GM19043 (cell line): ENCODE data around the gene UTRN.

Source experiments
- ATAC-seq: cut with Tn5 transposase; IDR thresholded peaks from one replicate; pipeline ENCODE4 v1.9.1; 2021; ENCODE audit warnings: low read depth; ENCODE audit not compliant: unreplicated experiment

UTRN gene

DNA sequence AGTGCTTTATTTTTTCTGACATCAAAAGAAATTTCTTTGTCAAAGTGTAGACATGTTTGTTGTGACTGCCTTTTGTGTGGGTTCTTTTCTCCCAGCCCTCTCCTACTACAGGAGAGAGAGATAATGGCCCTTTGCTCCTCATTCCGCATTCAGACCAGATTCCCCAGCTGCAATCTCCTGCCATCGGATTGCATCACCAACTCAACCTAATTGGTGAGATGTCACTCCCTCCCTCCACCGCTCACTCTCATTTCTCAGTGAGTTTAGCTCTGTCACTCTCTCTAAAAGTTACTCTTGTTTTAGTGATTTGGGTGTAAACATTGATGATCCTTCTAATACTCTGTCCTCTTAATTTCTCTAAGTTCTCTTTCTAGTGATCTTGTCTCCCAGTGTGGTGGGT is 22.7 kb downstream of the UTRN start:
- no peak for ATAC-seq

DNA sequence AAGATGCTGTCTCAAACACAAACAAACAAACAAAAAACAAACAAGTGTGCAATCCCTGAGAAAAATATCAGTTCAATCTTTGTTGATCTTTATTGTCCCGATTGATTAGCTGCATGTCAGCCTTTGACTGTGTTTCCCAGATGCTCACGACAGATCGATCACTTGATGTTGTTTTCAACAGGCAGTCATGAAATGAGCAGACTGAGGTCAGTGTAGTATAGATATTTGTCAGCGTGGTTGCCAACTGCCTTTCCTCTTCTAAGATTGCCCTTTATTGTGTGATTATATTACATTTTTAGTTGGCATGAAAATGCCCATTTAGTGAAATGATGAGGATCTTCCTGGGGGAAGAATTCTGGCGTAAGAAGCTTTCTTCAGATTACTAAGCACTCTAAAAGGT is 25.6 kb downstream of the UTRN start:
- no peak for ATAC-seq

DNA sequence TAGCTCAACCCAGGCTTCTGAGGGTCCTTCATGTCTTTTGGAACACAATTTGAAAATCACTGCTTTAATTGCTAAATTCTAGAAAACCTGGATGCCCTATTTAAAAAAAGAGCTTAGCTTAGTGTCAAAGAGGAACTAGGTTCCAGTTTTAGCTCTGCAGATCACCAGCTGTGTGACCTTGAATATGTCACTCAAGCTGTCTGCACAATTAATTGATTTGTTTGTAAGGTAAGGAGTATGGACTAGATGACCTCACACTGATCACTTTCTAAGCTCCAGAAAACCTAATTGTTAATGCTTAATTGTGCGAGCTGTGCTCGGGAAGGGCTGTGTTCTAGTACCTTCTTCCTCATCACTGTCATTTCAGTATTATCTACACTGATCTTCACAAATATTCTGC is 26.2 kb downstream of the UTRN start:
- ATAC-seq = no peak

DNA sequence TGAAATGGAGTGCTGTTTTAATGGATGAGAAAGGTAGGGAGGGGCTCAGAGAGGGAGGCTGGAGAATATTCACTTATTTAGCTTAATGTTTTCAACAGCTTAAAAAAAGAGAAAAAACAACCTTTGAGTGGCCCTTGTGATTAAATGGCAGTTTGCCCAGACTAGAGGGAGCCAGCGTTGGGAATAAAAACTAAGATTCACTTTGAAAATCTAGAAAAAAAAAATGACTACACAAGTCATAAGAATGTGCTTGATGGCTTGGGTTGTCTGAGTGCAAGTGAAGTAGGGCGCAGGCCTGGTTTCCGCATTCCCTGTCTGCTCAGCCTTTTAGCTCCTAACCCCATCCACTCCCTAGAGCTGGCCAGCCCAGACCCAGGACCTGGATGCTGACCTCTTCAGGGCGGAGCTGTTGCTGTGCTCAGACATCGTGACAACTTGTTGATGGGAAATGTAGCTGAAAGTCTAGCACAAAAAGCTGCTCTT is 28.9 kb downstream of the UTRN start:
- no peak for ATAC-seq

DNA sequence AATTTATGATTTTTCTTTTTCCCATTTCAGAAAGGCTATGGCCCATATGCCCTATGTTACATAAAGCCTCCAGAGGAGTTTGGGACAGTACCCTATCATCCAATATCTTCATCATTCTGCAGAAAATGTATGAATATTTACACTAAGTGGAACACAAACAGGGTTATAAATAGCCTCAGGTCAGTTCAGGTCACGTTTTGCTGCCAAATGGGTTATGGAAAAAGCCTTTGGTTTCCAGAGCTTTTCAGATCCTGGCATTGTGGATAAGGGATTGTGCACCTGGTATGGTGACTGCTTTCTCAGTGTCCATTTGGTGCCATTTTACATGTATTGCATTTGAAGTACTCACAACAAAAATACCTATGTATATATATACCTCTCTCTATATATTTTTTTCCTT is 29.4 kb downstream of the UTRN start:
- no peak for ATAC-seq

DNA sequence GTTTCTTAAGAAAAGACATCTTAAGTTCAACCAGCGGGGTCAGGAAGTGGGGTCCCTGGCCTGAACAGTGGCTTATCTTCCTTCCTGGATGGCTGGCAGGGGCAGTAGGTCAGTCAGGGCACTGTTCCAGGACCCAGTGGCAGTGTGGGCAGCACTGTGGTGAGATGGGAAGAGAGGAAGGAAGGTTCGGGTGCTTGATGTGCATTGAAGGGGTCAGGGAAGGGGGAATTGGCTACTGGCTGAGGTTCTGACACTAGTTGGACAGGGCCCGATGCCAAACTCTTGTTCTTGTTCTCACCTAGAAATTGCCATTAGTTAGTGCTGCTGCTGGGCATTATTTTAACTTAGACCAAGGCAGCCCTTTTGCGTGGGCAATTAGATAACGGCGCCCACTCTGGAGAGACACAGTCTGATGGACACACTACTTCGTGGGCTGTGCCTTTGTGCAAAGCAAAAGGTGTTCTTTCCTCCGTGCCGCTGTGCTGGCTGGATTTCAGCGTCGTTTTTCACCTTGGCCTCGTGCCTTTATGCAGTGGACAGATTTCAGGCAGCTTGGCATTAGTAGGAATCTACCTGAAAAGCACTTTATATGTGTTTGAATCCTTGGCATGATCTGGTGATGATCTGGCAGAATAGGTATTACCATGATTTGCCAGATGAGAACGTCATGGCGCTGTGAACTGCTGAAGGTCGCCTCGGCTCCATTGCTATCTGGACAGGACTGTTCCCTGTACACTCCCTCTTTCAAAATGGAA is 30.3 kb downstream of the UTRN start:
- ATAC-seq = no peak

DNA sequence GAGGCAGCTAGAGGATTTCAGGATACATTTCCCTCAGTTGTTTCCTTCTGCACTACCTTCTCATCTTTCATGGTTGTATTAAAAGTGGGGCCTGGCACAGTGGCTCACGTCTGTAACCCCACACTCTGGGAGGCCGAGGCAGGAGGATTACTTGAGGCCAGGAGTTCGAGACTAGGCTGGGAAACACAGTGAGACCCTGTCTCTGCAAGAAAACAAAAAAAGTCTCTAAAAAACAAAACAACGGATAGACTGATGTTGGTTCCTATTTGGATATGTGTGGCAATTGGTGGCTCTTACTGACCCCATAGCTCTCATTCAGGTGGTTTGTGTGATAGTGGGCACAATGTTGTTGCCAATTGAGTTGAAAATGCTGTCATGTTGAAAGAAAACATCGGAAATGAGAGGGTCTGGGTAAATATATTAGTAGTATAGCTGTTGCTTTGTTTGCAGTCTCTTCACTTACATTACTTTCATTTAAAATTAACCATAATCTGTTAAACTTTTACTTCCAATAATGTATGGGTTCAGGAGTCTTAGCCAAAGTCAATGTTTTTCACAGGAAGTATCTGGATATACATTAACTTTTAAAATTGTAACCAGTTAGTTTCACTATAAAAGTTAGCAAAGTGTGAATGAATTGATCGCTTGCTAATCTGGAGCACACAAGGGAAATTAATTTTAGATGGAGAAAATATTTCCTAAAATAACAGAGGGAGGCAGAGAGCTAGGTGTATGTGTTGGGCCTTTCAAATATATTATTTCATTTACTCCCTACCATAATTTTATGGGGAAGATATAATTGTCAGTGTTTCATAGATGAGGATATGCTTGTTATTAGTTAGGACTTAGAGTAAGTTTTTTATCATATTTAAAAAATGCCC is 31.1 kb downstream of the UTRN start:
- ATAC-seq = peak; percentile 65

DNA sequence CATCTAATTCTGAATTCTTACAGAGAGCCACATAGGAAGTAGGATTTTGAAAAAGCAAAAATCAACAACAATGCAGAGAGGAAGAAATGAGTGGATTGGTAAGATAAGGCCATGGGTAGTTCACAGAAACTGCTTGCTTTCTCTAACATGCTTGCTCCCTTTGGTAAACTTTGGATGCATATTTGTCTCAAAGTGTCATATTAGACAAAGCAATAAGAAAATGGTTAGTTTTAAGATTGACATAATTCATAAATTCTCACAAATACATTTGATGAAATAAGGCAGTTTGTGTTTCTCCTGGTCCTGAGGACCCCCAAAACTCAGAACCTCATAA is 31.7 kb downstream of the UTRN start:
- ATAC-seq = peak; percentile 23

DNA sequence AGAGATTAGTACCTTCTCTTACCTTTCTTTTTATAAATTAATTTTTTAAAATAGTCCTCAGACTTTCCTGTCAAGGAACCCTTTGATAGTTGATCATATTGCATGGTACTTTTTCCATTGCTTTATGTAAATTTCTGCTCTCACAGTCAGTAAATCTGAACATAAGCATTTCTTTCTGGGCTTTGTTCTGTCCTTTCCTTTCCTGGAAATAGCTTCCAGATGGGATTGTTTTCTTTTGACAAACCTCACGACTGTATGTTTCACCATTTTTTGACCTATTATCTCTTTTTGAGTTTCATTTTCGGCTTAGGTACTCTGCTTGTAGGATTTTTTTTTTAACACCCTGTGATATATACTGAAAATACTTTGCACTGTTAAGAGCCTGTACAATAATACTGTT is 32.6 kb downstream of the UTRN start:
- ATAC-seq = no peak

DNA sequence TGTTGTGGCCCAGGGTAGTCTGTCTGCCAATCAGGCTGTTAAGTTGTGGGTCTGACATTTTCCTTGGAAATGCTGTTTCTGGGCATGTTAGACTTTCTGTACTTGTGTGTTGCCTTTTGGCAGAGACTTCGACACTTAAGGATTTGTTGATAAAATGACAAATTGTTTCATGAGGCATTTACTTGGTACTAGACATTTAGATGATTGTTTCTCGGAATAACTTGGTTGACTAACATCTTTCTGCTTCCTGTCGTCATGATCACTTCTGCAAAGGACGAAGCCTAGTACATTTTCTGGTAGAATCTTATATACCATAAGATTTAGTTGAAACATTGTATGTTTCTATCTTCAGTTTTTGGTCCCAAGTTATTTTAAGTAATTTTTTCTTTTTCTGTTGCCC is 34.1 kb downstream of the UTRN start:
- no peak for ATAC-seq

DNA sequence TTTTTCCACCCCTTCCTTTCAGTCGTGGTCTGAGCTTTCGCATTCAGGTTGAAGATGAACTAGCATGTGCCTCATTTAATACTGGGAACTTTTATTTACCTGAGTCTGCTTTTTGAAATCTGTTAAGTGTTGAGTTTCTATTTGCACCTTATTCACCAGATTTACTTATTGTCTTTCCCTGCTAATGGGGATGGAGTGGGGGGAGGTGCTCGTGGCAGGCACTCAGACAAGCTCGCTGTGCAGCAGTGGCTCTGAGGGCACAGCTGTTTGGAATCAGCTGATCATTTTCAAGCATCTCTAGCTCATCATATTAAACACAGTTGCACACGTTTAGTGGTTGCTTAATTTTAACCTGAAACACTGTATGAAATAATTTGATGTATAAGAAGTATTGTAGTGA is 35.6 kb downstream of the UTRN start:
- no peak for ATAC-seq

DNA sequence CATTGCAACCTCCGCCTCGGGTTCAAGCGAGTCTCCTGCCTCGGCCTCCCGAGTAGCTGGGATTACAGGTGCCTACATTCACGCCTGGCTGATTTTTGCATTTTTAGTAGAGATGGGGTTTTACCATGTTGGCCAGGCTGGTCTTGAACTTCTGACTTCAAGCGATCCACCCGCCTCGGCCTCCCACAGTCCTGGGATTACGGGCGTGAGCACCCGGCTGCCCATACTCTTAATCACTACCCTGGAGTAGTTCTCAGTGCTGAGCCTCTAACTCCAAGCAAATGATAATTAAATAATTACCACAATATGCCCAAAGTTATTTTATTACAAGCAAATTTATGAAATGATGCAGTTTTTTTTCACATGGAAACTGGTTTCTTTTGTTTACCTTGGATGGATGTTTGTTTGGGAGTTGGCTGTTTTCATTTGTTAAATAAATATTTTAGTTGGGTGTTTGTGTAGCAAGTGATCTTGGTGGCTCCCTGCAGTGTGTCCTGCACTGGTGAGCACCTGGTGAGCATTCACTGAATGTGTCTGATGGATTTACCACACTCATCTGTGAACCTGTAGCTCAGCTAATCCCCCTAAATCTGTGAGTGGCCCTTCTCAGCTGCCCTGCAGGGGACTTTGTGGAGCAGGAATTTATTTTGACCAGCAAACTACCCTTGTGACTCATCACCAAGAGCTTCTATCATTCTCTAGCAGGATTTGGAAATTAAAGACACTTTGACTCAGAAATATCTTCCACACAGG is 36.9 kb downstream of the UTRN start:
- no peak for ATAC-seq

DNA sequence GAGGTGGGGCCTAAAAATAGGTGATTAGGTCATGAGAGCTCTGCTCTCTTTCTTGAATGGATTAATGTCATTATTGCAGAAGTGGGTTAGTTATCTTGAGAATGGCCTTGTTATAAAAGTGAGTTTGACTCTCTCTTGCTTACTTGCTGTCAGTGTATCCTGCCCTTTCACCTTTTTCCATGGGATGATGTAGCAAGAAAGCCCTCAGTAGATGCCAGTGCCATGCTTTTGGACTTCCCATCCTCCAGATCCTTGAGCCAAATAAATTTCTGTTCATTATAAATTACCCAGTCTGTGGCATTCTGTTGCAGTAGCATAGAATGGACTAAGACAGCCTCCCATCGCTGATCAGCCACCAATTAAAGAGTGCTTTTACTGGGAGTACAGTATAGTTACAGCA is 40.1 kb downstream of the UTRN start:
- ATAC-seq = no peak

DNA sequence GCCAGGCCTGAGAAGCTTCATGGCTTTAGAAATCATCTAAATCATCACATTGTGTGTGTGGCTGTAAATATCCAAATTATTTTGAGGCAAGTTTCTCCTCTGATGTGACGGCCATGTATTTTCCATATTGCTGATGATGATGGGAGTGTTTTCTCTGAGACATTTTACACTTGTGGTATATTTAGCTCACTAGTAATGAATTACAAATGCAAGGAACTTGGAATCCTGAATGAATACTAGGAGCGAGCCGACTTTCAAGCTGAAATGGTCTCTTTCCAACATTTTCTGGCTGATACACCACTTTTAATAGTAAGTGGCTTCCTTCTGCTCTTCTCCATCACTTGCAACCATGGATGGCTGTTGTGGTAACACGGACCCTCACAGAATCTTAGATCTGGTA is 41.3 kb downstream of the UTRN start:
- no peak for ATAC-seq

DNA sequence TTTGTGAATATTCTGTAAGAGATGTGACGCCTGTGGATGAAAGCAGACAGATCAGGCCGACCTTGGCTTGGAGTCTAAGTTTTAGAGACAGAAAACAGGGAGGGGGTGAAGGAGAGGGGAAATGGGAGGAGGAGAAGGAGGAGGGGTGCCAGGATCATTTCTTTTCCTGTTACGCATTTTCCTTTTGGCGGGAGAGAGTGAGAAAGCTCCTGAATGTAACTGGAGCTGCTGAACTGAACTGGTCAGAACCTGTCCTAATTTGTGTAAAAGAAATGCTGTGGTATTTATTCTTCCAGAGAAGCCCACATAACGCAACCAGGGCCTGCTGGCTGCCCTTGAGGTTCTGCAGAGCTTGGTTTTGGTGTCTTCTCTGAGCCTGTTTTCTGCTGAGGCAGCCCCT is 41.9 kb downstream of the UTRN start:
- ATAC-seq = no peak

DNA sequence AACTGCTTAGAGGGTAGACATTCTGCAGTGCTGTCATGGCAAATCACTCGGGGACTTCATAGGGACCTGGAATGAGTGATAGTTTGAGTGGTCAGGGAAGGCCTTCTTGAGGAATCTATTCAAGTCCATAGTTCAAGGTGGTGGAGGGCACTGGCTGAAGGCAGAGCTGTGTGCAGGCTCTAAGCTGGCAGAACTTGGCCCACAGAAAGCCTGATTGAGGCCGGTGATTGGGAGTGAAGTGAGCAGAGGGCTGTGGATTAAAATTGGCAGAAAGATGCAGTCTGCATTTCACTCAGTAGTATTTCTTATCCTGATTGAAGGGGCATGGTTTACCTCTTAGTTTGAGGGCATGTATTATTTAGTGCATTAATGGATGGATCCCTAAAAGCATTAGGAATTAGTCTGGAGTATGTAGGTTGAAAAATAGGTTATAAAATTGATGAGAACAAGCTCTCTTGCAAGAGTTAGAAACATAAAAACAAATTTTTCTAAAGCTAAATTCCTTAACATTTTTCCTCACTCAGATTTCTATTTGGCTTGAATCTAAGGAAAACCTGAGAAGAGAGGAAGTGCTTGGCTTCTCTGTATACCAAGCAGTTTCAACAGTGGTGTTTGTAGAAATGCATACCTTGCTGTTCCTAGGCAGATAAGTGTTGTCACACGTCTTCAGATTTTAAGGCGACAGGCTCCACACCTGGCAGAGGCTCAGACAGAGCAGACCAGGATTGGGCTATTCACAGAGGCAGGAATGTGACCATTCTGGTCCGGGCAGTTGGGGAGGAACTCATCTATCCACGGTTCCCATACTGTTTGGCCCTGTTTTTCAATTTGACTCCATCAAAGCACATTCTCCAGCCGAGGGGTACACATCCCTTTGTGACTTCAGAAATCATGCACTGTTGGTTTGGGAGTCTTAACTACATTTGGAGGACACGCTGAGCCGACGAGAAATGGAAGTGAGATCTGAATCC is 45.2 kb downstream of the UTRN start:
- no peak for ATAC-seq

DNA sequence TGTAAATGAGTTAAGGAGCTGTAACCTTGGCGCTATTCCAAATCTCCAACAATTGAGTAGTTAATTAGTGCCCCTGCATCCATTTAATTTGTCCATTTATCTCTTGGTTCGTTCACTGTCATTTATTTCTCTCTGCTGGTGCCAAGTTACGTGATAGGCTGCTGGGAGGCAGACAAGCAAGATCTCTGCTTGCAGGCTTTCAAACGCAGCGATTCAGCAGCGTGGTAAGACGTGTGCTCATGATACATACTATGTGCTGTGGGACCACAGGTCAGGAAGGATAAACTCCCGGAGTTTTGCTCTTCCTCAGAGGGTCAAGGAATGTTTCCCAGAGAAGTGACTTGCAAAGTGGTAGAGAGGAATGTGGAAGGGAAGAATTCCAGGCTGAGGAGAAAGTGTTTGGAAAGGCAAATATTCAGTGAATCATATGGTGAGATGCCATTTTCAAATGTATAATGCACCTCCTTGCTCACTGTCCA is 46.4 kb downstream of the UTRN start:
- no peak for ATAC-seq

DNA sequence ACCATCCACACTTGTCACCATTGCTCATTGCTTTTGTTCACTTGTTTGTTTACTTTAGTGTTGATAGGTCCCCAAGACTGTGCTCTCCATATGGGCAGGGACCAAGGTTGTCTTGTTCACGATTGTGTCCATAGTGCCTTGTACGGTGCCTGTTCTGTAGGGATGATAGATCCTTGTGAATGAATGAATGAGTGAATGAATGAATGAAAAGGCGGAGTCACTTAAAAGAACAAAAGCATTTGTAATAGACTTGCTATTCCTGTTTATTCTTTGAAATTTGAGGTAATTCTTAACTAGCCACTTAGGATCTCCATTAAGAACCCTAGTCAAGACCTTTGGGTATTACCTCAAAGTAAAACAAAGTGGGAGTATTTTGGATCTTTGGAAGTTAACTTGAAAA is 47.0 kb downstream of the UTRN start:
- no peak for ATAC-seq

DNA sequence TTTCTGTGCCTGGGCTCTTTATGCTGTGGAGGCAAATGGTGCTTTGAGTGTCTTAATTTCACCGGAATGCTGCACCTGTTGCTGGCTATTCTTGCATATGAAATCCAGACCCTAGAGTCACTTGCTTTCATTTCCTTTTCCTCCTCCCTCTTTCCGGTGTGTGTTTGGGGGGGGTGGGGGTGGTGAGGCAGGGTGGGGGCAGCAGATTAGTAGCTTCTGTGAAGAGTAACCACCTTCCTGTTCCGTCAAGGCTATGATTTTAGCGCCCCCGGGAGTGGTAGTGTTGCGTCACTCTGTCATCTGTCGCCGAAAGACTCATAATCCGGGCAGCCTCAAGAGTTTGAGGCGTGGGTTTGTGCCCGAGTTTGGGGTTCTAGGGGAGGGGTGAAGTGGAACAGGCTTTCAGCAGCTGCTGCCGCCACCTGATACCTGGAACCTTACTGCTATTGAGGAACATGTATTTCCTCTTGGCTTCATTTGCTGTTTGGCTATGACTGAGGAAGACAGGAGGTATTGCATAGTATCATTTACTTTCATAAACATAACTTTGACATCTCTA is 49.1 kb downstream of the UTRN start:
- peak; percentile 65 for ATAC-seq
